MM.1S (cell line): Measurements from ENCODE around the gene RPS6KA2.

Experiments used
- DNase-seq: peaks from one replicate; pipeline ENCODE4 v3.0.0-alpha.2; 2015
- H2AFZ ChIP-seq: fragments of 300-600 bp; sonication (generic); 2 replicates; pipeline ENCODE4 v1.6.0; 2016; ENCODE audit warnings: antibody characterized with exemption, low read length
- H3F3A ChIP-seq: fragments of 300-600 bp; sonication (generic); 2 replicates; pipeline ENCODE4 v1.6.1; 2016; ENCODE audit warnings: mild to moderate bottlenecking, antibody characterized with exemption, low read length, moderate library complexity, mixed read lengths; ENCODE audit not compliant: insufficient read depth
- H3K27ac ChIP-seq: fragments of 300-600 bp; sonication (generic); 2 replicates; pipeline ENCODE4 v1.5.1; 2016; ENCODE audit warnings: mild to moderate bottlenecking, low read length
- H3K27me3 ChIP-seq: fragments of 300-600 bp; sonication (generic); replicated peaks from 2 replicates; pipeline ENCODE4 v1.6.0; 2016; ENCODE audit warnings: low read length; ENCODE audit not compliant: insufficient read depth
- H3K36me3 ChIP-seq: fragments of 300-600 bp; sonication (generic); replicated peaks from 2 replicates; pipeline ENCODE4 v1.6.1; 2016; ENCODE audit warnings: mild to moderate bottlenecking, low read length, mixed read lengths; ENCODE audit not compliant: insufficient read depth
- H3K4me1 ChIP-seq: fragments of 300-600 bp; sonication (generic); 2 replicates; pipeline ENCODE4 v1.6.1; 2016; ENCODE audit warnings: low read length, mixed read lengths
- H3K4me2 ChIP-seq: fragments of 300-600 bp; sonication (generic); 2 replicates; pipeline ENCODE4 v1.6.0; 2016; ENCODE audit warnings: low read depth, low read length
- H3K4me3 ChIP-seq: fragments of 300-600 bp; sonication (generic); 2 replicates; pipeline ENCODE4 v1.5.1; 2016; ENCODE audit warnings: low read length, mixed read lengths
- H3K79me2 ChIP-seq: fragments of 300-600 bp; sonication (generic); 2 replicates; pipeline ENCODE4 v1.6.1; 2016; ENCODE audit warnings: mixed run types, low read length, mixed read lengths
- H3K9ac ChIP-seq: fragments of 300-600 bp; sonication (generic); 2 replicates; pipeline ENCODE4 v1.6.1; 2016; ENCODE audit warnings: low read length, mixed read lengths
- H3K9me2 ChIP-seq: fragments of 300-600 bp; sonication (generic); replicated peaks from 2 replicates; pipeline ENCODE4 v1.6.1; 2016; ENCODE audit warnings: mild to moderate bottlenecking, low read length, mixed read lengths; ENCODE audit not compliant: insufficient read depth
- H3K9me3 ChIP-seq: fragments of 300-600 bp; sonication (generic); replicated peaks from 2 replicates; pipeline ENCODE4 v1.6.1; 2016; ENCODE audit warnings: mild to moderate bottlenecking, low read length, mixed read lengths; ENCODE audit not compliant: insufficient read depth
- H4K20me1 ChIP-seq: fragments of 300-600 bp; sonication (generic); 2 replicates; pipeline ENCODE4 v1.6.1; 2016; ENCODE audit warnings: mild to moderate bottlenecking, low read length, moderate library complexity, mixed read lengths; ENCODE audit not compliant: insufficient read depth
- EZH2 ChIP-seq: fragments of 300-600 bp; sonication (generic); optimal IDR thresholded peaks from 2 replicates; pipeline ENCODE3; 2017; ENCODE audit warnings: low read depth, mild to moderate bottlenecking, antibody characterized with exemption, low read length, mixed read lengths
- EZH2phosphoT487 ChIP-seq: fragments of 300-600 bp; sonication (generic); IDR thresholded peaks from 2 replicates; pipeline ENCODE4 v1.6.1; 2018; ENCODE audit warnings: antibody characterized with exemption, low read length
- TF ChIP-seq, protein P1 (sequence below): fragments of 300-600 bp; sonication (generic); IDR thresholded peaks from 2 replicates; pipeline ENCODE4 v1.5.1; 2016; ENCODE audit warnings: antibody characterized with exemption, low read length, mixed read lengths

RPS6KA2 gene

DNA sequence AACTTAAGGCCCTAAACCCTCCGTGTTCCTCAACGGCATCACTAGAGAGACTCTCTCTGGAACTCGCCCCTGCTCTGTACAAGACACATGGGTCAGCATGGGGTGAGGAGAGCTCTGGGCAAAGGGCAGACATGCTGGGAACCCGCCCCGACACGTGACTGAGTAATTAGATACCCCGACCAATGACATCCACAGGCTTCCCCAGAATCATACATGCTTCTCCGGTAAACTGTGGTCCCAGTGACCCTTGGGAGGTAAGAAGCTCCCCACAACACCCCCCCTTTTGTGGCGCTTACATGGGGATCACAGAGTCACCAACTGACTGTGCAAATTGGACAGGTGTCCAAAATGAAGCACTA lies 31.7 kb upstream of the RPS6KA2 start:
- H3K27ac ChIP-seq = no peak overlapping the region
- no peaks in the 10 kb centered on the region for H4K20me1 ChIP-seq
- DNase-seq = no peak
- H3K36me3 ChIP-seq = no peaks in the 10 kb centered on the region
- no peaks in the 10 kb centered on the region for H3K27me3 ChIP-seq
- no peaks in the 10 kb centered on the region for H3K79me2 ChIP-seq
- H3K4me1 ChIP-seq = no peaks in the 10 kb centered on the region
- H3K9ac ChIP-seq = no peak overlapping the region
- H3K9me2 ChIP-seq = no peaks in the 10 kb centered on the region
- H3K4me3 ChIP-seq = no peak overlapping the region
- H3F3A ChIP-seq = no peaks in the 10 kb centered on the region
- H3K9me3 ChIP-seq = no peaks in the 10 kb centered on the region
- no peak overlapping the region for H2AFZ ChIP-seq
- no peak for TF ChIP-seq EZH2
- no peak for TF ChIP-seq EZH2phosphoT487
- TF ChIP-seq, protein P1, sequence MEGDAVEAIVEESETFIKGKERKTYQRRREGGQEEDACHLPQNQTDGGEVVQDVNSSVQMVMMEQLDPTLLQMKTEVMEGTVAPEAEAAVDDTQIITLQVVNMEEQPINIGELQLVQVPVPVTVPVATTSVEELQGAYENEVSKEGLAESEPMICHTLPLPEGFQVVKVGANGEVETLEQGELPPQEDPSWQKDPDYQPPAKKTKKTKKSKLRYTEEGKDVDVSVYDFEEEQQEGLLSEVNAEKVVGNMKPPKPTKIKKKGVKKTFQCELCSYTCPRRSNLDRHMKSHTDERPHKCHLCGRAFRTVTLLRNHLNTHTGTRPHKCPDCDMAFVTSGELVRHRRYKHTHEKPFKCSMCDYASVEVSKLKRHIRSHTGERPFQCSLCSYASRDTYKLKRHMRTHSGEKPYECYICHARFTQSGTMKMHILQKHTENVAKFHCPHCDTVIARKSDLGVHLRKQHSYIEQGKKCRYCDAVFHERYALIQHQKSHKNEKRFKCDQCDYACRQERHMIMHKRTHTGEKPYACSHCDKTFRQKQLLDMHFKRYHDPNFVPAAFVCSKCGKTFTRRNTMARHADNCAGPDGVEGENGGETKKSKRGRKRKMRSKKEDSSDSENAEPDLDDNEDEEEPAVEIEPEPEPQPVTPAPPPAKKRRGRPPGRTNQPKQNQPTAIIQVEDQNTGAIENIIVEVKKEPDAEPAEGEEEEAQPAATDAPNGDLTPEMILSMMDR = no peak
- no peak overlapping the region for H3K4me2 ChIP-seq

DNA sequence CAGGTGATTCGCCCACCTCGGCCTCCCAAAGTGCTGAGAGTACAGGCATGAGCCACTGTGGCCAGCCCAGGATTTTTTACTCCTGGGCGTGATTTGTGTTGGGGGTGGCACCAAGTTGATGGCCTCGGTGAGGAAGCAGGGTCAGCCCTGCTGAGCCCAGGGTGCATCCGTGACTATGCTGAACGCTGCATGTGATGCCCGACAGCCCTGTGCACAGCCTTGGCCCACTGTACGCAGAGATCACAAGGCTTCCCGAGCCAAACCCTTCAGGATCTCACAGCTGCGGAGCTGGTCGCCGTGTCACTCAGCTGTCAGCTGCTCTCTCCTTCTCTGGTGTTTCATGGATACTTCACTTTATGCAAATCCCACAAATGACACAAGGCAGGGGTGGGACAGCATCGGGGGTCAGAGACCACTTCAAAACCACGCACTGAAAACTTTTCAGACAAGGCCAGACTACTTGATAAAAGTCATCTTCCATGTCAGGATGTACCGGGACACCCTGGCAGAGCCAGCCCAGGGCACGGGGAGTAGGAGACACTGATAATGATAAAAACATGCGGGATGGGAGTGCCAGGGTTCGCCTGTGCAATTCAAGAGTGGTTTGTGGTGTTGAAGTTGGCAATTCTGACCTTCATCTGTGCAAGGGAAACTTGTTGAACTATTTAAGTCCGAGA lies 31.2 kb upstream of the RPS6KA2 start:
- Histone ChIP-seq H3K4me1 (no peaks in the 10 kb centered on the region), H3K9ac (no peak overlapping the region), H3K9me2 (no peaks in the 10 kb centered on the region), H3K27ac (no peak overlapping the region), H3K27me3 (no peaks in the 10 kb centered on the region), H3K36me3 (no peaks in the 10 kb centered on the region), H3K79me2 (no peaks in the 10 kb centered on the region), H3K4me3 (no peak overlapping the region), H3K4me2 (no peak overlapping the region), H2AFZ (no peak overlapping the region), H4K20me1 (no peaks in the 10 kb centered on the region), H3K9me3 (no peaks in the 10 kb centered on the region), H3F3A (no peaks in the 10 kb centered on the region)
- TF ChIP-seq EZH2phosphoT487 = no peak
- TF ChIP-seq, protein P1 = no peak
- no peak for TF ChIP-seq EZH2
- no peak for DNase-seq

GRCh38 chr6:166657531-166657930 lies 30.5 kb upstream of the RPS6KA2 start:
- H4K20me1 ChIP-seq = no peaks in the 10 kb centered on the region
- no peaks in the 10 kb centered on the region for H3K4me1 ChIP-seq
- H3K27ac ChIP-seq = no peak overlapping the region
- H3K9me3 ChIP-seq = no peaks in the 10 kb centered on the region
- H3K4me2 ChIP-seq = no peak overlapping the region
- H3K27me3 ChIP-seq = no peaks in the 10 kb centered on the region
- no peak overlapping the region for H3K9ac ChIP-seq
- no peaks in the 10 kb centered on the region for H3K9me2 ChIP-seq
- no peaks in the 10 kb centered on the region for H3K79me2 ChIP-seq
- H2AFZ ChIP-seq = no peak overlapping the region
- H3F3A ChIP-seq = no peaks in the 10 kb centered on the region
- no peak for DNase-seq
- no peaks in the 10 kb centered on the region for H3K36me3 ChIP-seq
- TF ChIP-seq, protein P1 = no peak
- TF ChIP-seq EZH2phosphoT487 (no peak), EZH2 (no peak)
- no peak overlapping the region for H3K4me3 ChIP-seq
